Measurements from ENCODE around the gene FHIT. TPM values are rescaled to one million over a fixed set of nuclear protein-coding genes. Genes with fewer than 3 reads are reported as not detected.

Gene FHIT
- total RNA-seq, 1 experiment from 2014 or later, result 2.1 TPM

GRCh38 chr3:60160111-60160821, 1091.0 kb downstream of the FHIT start:
- no peak for DNase-seq (ENCODE audit: extremely low read depth, low read depth)

- no peak for DNase-seq (ENCODE audit: extremely low read depth, low read depth)
Observed at GRCh38 chr3:60158035-60158434, 1093.2 kb downstream of the FHIT start.

GRCh38 chr3:60154011-60154410, 1097.2 kb downstream of the FHIT start:
- no peak for DNase-seq (ENCODE audit: extremely low read depth, low read depth)

- no peak for DNase-seq (ENCODE audit: extremely low read depth, low read depth)
Observed at GRCh38 chr3:60153221-60153999, 1097.8 kb downstream of the FHIT start.

GRCh38 chr3:60149501-60149900, 1101.8 kb downstream of the FHIT start:
- no peak for DNase-seq (ENCODE audit: extremely low read depth, low read depth)

GRCh38 chr3:60147249-60147950, 1103.9 kb downstream of the FHIT start:
- DNase-seq (ENCODE audit: extremely low read depth, low read depth), result no peak

- DNase-seq (ENCODE audit: extremely low read depth, low read depth), result no peak
Observed at GRCh38 chr3:60146121-60146520, 1105.1 kb downstream of the FHIT start.

- DNase-seq (ENCODE audit: extremely low read depth, low read depth), result no peak
Observed at GRCh38 chr3:60144071-60144470, 1107.2 kb downstream of the FHIT start.

GRCh38 chr3:60142009-60142408, 1109.2 kb downstream of the FHIT start:
- no peak for DNase-seq (ENCODE audit: extremely low read depth, low read depth)

- no peak for DNase-seq (ENCODE audit: extremely low read depth, low read depth)
Observed at GRCh38 chr3:60140160-60140559, 1111.1 kb downstream of the FHIT start.

- DNase-seq (ENCODE audit: extremely low read depth, low read depth), result no peak
Observed at GRCh38 chr3:60136601-60137000, 1114.7 kb downstream of the FHIT start.

- DNase-seq (ENCODE audit: extremely low read depth, low read depth), result no peak
Observed at GRCh38 chr3:60135474-60135873, 1115.8 kb downstream of the FHIT start.

- no peak for DNase-seq (ENCODE audit: extremely low read depth, low read depth)
Observed at GRCh38 chr3:60133269-60134162, 1117.7 kb downstream of the FHIT start.

GRCh38 chr3:60131618-60132017, 1119.6 kb downstream of the FHIT start:
- DNase-seq (ENCODE audit: extremely low read depth, low read depth), result no peak

GRCh38 chr3:60126511-60127304, 1124.5 kb downstream of the FHIT start:
- DNase-seq (ENCODE audit: extremely low read depth, low read depth), result no peak

- DNase-seq (ENCODE audit: extremely low read depth, low read depth), result no peak
Observed at GRCh38 chr3:60125686-60126085, 1125.6 kb downstream of the FHIT start.

- no peak for DNase-seq (ENCODE audit: extremely low read depth, low read depth)
Observed at GRCh38 chr3:60120245-60120644, 1131.0 kb downstream of the FHIT start.

GRCh38 chr3:60114191-60114590, 1137.1 kb downstream of the FHIT start:
- no peak for DNase-seq (ENCODE audit: extremely low read depth, low read depth)

GRCh38 chr3:60107275-60107674, 1144.0 kb downstream of the FHIT start:
- DNase-seq (ENCODE audit: extremely low read depth, low read depth), result no peak

GRCh38 chr3:60102154-60102553, 1149.1 kb downstream of the FHIT start:
- no peak for DNase-seq (ENCODE audit: extremely low read depth, low read depth)

Data from NCI-H460 (cell line).